HEK293 (cell line): ENCODE results near the gene HDAC1.
A peak's percentile ranks its signal among the peaks of the same experiment; 100 is the strongest.

Experiments
- CTCF ChIA-PET: fragments of 350-600 bp; formaldehyde crosslinking; extraction: SDS; loops from one replicate; lab custom pipeline; 2021; ENCODE audit warnings: antibody characterized with exemption; lab: Yijun Ruan, JAX
- POLR2A ChIA-PET: fragments of 300-600 bp; formaldehyde crosslinking; extraction: SDS; loops from one replicate; lab custom pipeline; 2020; ENCODE audit warnings: antibody characterized with exemption, inconsistent platforms; lab: Yijun Ruan, JAX
- H3K27ac ChIP-seq: fragments of 200-500 bp; sonication (Bioruptor generic); 2 replicates; pipeline ENCODE4 v1.5.1; 2014; ENCODE audit warnings: low read depth, low read length, control low read depth, inconsistent platforms; ENCODE audit errors: extremely low read depth
- H3K36me3 ChIP-seq, 2 experiments: fragments of 200-500 bp in 1 of 2; sonication (Bioruptor generic) in 1 of 2; 1 replicate in 1 of 2; 2 replicates in 1 of 2; pipeline ENCODE4 v1.5.1; 2014 to 2017; ENCODE audit warnings: inconsistent platforms in 2 of 2, low read length in 2 of 2; ENCODE audit not compliant: control insufficient read depth in 2 of 2, insufficient read depth in 1 of 2
- H3K4me1 ChIP-seq: fragments of 200-500 bp; sonication (Bioruptor generic); 2 replicates; pipeline ENCODE4 v1.5.1; 2014; ENCODE audit warnings: mild to moderate bottlenecking, low read length, inconsistent platforms; ENCODE audit not compliant: control insufficient read depth, insufficient read depth
- H3K4me3 ChIP-seq: 2 replicates; pipeline ENCODE4 v1.5.1; 2011; ENCODE audit warnings: low read depth, mild to moderate bottlenecking, control low read depth, low read length, moderate library complexity
- H3K9me3 ChIP-seq: fragments of 200-500 bp; sonication (Bioruptor generic); 2 replicates; pipeline ENCODE4 v1.5.1; 2014; ENCODE audit warnings: low read depth, low read length, inconsistent platforms; ENCODE audit not compliant: control insufficient read depth, insufficient read depth
- GFI1B ChIP-seq: fragments of 450-650 bp; formaldehyde crosslinking; IDR thresholded peaks from 2 replicates; pipeline ENCODE4 v1.5.1; 2016; ENCODE audit warnings: missing biosample characterization, missing genetic modification characterization
- GLIS2 ChIP-seq: fragments of 450-650 bp; formaldehyde crosslinking; IDR thresholded peaks from 2 replicates; pipeline ENCODE4 v1.5.1; 2016; ENCODE audit warnings: missing biosample characterization, missing genetic modification characterization
- HOXC10 ChIP-seq: sonication (generic); formaldehyde crosslinking; IDR thresholded peaks from 2 replicates; pipeline ENCODE4 v1.8.1; 2023; ENCODE audit warnings: mild to moderate bottlenecking, missing genetic modification reagents
- SCRT1 ChIP-seq: fragments of 450-650 bp; formaldehyde crosslinking; IDR thresholded peaks from 2 replicates; pipeline ENCODE4 v1.5.1; 2016; ENCODE audit warnings: missing biosample characterization, missing genetic modification characterization, borderline replicate concordance
- SCRT2 ChIP-seq: fragments of 450-650 bp; formaldehyde crosslinking; IDR thresholded peaks from 2 replicates; pipeline ENCODE4 v1.5.1; 2016; ENCODE audit warnings: missing biosample characterization, missing genetic modification characterization
- TRIM28 ChIP-seq: IDR thresholded peaks from 2 replicates; pipeline ENCODE4 v1.6.1; 2011; ENCODE audit warnings: low read length, control low read depth, borderline replicate concordance
- ZBTB11 ChIP-seq: fragments of 450-650 bp; formaldehyde crosslinking; conservative IDR thresholded peaks from 2 replicates; pipeline ENCODE4 v1.5.1; 2016; ENCODE audit warnings: low read depth, missing biosample characterization, missing genetic modification characterization
- ZBTB8A ChIP-seq: fragments of 450-650 bp; formaldehyde crosslinking; IDR thresholded peaks from 2 replicates; pipeline ENCODE4 v1.5.1; 2016; ENCODE audit warnings: missing biosample characterization, missing genetic modification characterization
- ZFP69B ChIP-seq: fragments of 450-650 bp; formaldehyde crosslinking; IDR thresholded peaks from 2 replicates; pipeline ENCODE4 v1.5.1; 2016; ENCODE audit warnings: missing biosample characterization, missing genetic modification characterization
- ZNF138 ChIP-seq: fragments of 450-650 bp; formaldehyde crosslinking; IDR thresholded peaks from 2 replicates; pipeline ENCODE4 v1.5.1; 2016; ENCODE audit warnings: missing biosample characterization, missing genetic modification characterization, borderline replicate concordance
- ZNF2 ChIP-seq: fragments of 450-650 bp; formaldehyde crosslinking; IDR thresholded peaks from 2 replicates; pipeline ENCODE4 v1.5.1; 2016; ENCODE audit warnings: missing biosample characterization, missing genetic modification characterization
- ZNF366 ChIP-seq: fragments of 450-650 bp; formaldehyde crosslinking; conservative IDR thresholded peaks from 2 replicates; pipeline ENCODE4 v1.5.1; 2016; ENCODE audit warnings: missing biosample characterization, missing genetic modification characterization
- ZNF37A ChIP-seq: fragments of 450-650 bp; IDR thresholded peaks from 2 replicates; pipeline ENCODE4 v1.5.1; 2018; ENCODE audit warnings: missing biosample characterization, missing genetic modification characterization
- ZNF416 ChIP-seq: fragments of 450-650 bp; formaldehyde crosslinking; IDR thresholded peaks from 2 replicates; pipeline ENCODE4 v1.5.1; 2016; ENCODE audit warnings: missing biosample characterization, missing genetic modification characterization
- ZNF488 ChIP-seq: fragments of 450-650 bp; formaldehyde crosslinking; IDR thresholded peaks from 2 replicates; pipeline ENCODE4 v1.5.1; 2016; ENCODE audit warnings: missing biosample characterization, missing genetic modification characterization
- ZNF510 ChIP-seq: fragments of 450-650 bp; formaldehyde crosslinking; IDR thresholded peaks from 2 replicates; pipeline ENCODE4 v1.5.1; 2018; ENCODE audit warnings: mild to moderate bottlenecking, missing genetic modification characterization, missing biosample characterization; ENCODE audit not compliant: insufficient replicate concordance
- ZNF529 ChIP-seq: fragments of 450-650 bp; formaldehyde crosslinking; IDR thresholded peaks from 2 replicates; pipeline ENCODE4 v1.5.1; 2017; ENCODE audit warnings: missing genetic modification characterization, missing biosample characterization; ENCODE audit not compliant: insufficient replicate concordance
- ZNF658 ChIP-seq: fragments of 450-650 bp; formaldehyde crosslinking; IDR thresholded peaks from 2 replicates; pipeline ENCODE4; 2016; ENCODE audit warnings: missing biosample characterization, missing genetic modification characterization
- ZNF660 ChIP-seq: fragments of 450-650 bp; IDR thresholded peaks from 2 replicates; pipeline ENCODE4 v1.5.1; 2018; ENCODE audit warnings: missing biosample characterization, mild to moderate bottlenecking, missing genetic modification characterization
- ZNF791 ChIP-seq: fragments of 450-650 bp; formaldehyde crosslinking; IDR thresholded peaks from 2 replicates; pipeline ENCODE4 v1.5.1; 2016; ENCODE audit warnings: missing biosample characterization, missing genetic modification characterization
- ZSCAN4 ChIP-seq: fragments of 450-650 bp; formaldehyde crosslinking; IDR thresholded peaks from 2 replicates; pipeline ENCODE4 v1.5.1; 2017; ENCODE audit warnings: missing biosample characterization, missing genetic modification characterization
- TF ChIP-seq, protein P1 (sequence below): fragments of 450-650 bp; formaldehyde crosslinking; IDR thresholded peaks from 2 replicates; pipeline ENCODE4 v1.5.1; 2017; ENCODE audit warnings: missing biosample characterization, missing genetic modification characterization
- TF ChIP-seq, protein P2 (sequence below): fragments of 450-650 bp; formaldehyde crosslinking; IDR thresholded peaks from 2 replicates; pipeline ENCODE4; 2016; ENCODE audit warnings: missing biosample characterization, missing genetic modification characterization

HDAC1 gene

GRCh38 chr1:32331549-32331948 lies 39.7 kb downstream of the HDAC1 start (continued):
- TF ChIP-seq ZBTB11 (tag by site-specific recombination) (no peak), ZNF2 (no peak), ZNF660 (no peak), SCRT1 (tag by site-specific recombination) (0 out of 2 replicates have a peak, but pooled peaks have one; percentile 35), SCRT2 (tag by site-specific recombination) (peak; percentile 73)
- TF ChIP-seq, all 188 proteins: peak for 4

DNA sequence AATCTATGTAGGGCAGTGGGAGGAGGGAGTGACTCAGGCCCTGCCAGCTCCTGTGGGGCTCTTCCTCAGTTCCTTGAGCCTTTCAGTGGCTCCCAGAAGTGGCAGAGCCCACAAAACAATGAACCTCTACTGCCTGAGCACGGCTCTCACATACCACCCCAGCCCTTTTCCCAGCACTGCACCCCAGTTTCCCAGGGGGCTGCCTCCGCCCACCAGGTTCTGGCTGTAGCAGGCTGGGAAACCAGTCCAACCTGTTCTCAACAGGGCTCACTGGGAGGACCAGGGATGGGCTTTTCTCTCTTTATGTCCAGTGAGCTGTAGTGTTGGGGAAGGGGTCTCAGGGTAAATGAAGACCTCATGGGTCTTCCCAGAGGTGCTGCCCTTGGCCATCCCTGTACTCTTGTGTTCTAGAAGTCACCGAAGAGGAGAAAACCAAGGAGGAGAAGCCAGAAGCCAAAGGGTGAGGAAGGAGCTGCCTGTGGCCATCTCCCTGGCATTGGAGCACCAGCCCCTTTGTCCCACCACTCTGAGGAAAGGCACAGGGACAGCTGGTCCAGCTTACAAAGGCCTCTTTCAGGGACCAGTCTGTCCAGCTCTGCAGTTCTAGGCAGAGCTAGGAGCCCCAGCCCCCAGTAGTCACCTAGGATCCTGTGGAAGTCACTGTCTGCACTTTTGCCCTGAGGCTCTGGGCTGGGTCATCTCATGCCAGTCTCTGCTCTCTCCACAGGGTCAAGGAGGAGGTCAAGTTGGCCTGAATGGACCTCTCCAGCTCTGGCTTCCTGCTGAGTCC lies 40.6 kb downstream of the HDAC1 start:
- TF ChIP-seq, protein P1, sequence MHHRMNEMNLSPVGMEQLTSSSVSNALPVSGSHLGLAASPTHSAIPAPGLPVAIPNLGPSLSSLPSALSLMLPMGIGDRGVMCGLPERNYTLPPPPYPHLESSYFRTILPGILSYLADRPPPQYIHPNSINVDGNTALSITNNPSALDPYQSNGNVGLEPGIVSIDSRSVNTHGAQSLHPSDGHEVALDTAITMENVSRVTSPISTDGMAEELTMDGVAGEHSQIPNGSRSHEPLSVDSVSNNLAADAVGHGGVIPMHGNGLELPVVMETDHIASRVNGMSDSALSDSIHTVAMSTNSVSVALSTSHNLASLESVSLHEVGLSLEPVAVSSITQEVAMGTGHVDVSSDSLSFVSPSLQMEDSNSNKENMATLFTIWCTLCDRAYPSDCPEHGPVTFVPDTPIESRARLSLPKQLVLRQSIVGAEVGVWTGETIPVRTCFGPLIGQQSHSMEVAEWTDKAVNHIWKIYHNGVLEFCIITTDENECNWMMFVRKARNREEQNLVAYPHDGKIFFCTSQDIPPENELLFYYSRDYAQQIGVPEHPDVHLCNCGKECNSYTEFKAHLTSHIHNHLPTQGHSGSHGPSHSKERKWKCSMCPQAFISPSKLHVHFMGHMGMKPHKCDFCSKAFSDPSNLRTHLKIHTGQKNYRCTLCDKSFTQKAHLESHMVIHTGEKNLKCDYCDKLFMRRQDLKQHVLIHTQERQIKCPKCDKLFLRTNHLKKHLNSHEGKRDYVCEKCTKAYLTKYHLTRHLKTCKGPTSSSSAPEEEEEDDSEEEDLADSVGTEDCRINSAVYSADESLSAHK (tag by site-specific recombination), result no peak
- TF ChIP-seq ZNF658 (tag by site-specific recombination), result no peak
- TF ChIP-seq ZNF488 (tag by site-specific recombination), result no peak
- TF ChIP-seq ZNF791, result no peak
- no peak for TF ChIP-seq ZBTB8A (tag by site-specific recombination)
- TF ChIP-seq GFI1B, result no peak
- TF ChIP-seq, all 188 proteins: peak for 0
- Histone ChIP-seq H3K4me1 (no peaks in the 10 kb centered on the region), H3K4me3 (no peak overlapping the region), H3K36me3 (peaks cover 8 to 76% of the 10 kb centered on the region in 2 experiments; a peak in 2 of 3 replicates), H3K9me3 (no peaks in the 10 kb centered on the region), H3K27ac (no peak overlapping the region)
- POLR2A ChIA-PET, result interaction anchor here (0.6 to 5.8 kb wide), 10 partner anchors 10 to 109 kb away, joined by 3 to 100 read pairs (median 4); partner anchors contain the start of genes BSDC1 and HDAC1
- CTCF ChIA-PET, result interaction anchor here (0.7 to 1.5 kb wide), 5 partner anchors 15 to 714 kb away, joined by 3 to 6 read pairs (median 3); no protein-coding TSS in a partner anchor

- Histone ChIP-seq H3K4me3 (no peak overlapping the region), H3K36me3 (peaks cover 0 to 66% of the 10 kb centered on the region in 2 experiments; a peak in 1 of 3 replicates), H3K9me3 (no peaks in the 10 kb centered on the region), H3K27ac (no peak overlapping the region), H3K4me1 (no peaks in the 10 kb centered on the region)
- ChIA-PET POLR2A (interaction anchor here (0.9 to 5.8 kb wide), 6 partner anchors 9 to 85 kb away, joined by 3 to 100 read pairs (median 8); partner anchors contain the start of genes BSDC1 and HDAC1), CTCF (interaction anchor here (0.6 to 1.5 kb wide), 6 partner anchors 16 to 715 kb away, joined by 3 to 6 read pairs (median 3); no protein-coding TSS in a partner anchor)
- TF ChIP-seq ZNF138 (tag by site-specific recombination), result no peak
- no peak for TF ChIP-seq ZNF366 (tag by site-specific recombination)
- TF ChIP-seq, protein P2, sequence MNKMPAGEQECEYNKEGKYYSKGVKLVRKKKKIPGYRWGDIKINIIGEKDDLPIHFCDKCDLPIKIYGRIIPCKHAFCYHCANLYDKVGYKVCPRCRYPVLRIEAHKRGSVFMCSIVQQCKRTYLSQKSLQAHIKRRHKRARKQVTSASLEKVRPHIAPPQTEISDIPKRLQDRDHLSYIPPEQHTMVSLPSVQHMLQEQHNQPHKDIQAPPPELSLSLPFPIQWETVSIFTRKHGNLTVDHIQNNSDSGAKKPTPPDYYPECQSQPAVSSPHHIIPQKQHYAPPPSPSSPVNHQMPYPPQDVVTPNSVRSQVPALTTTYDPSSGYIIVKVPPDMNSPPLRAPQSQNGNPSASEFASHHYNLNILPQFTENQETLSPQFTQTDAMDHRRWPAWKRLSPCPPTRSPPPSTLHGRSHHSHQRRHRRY (tag by site-specific recombination), result no peak
- no peak for TF ChIP-seq ZNF37A
- no peak for TF ChIP-seq GLIS2 (tag by site-specific recombination)
- no peak for TF ChIP-seq HOXC10 (CRISPR knock-in tag)
- no peak for TF ChIP-seq ZFP69B (tag by site-specific recombination)
- TF ChIP-seq ZNF416, result no peak
- no peak for TF ChIP-seq ZSCAN4 (tag by site-specific recombination)
- TF ChIP-seq TRIM28, result no peak
- no peak for TF ChIP-seq ZNF510
- TF ChIP-seq ZNF529, result no peak
These were observed 41.5 kb downstream of the HDAC1 start for GRCh38 chr1:32333251-32333963.
